H9 (cell line): Measurements from ENCODE around the gene TRANK1. TPM values are rescaled to one million over a fixed set of nuclear protein-coding genes. Genes with fewer than 3 reads are reported as not detected.

Experiments used
- DNase-seq: peaks from one replicate; pipeline ENCODE4 v3.0.0-alpha.2; 2017
- H2AFZ ChIP-seq: one replicate; pipeline ENCODE4 v1.6.1; 2013; ENCODE audit warnings: mild to moderate bottlenecking, low read length, control low read depth, moderate library complexity
- H2AK5ac ChIP-seq: 2 replicates; pipeline ENCODE4 v1.6.1; 2013; ENCODE audit warnings: low read length, control low read depth, mixed read lengths; ENCODE audit not compliant: insufficient read length
- H2BK120ac ChIP-seq: one replicate; pipeline ENCODE4 v1.6.1; 2013; ENCODE audit warnings: low read depth, mild to moderate bottlenecking, low read length, control low read depth, inconsistent platforms; ENCODE audit not compliant: poor library complexity, severe bottlenecking
- H2BK12ac ChIP-seq: 2 replicates; pipeline ENCODE4 v1.6.1; 2013; ENCODE audit warnings: low read length, control low read depth, mixed read lengths, low read depth; ENCODE audit not compliant: insufficient read length
- H2BK15ac ChIP-seq: 2 replicates; pipeline ENCODE4 v1.6.1; 2013; ENCODE audit warnings: low read depth, low read length, control low read depth
- H2BK20ac ChIP-seq: one replicate; pipeline ENCODE4 v1.6.1; 2013; ENCODE audit warnings: low read depth, mild to moderate bottlenecking, low read length, control low read depth, inconsistent platforms; ENCODE audit not compliant: poor library complexity, severe bottlenecking
- H2BK5ac ChIP-seq: 2 replicates; pipeline ENCODE4 v1.6.1; 2013; ENCODE audit warnings: low read length, control low read depth, mixed read lengths; ENCODE audit not compliant: insufficient read length
- H3K14ac ChIP-seq: 2 replicates; pipeline ENCODE4 v1.6.1; 2013; ENCODE audit warnings: low read length, control low read depth; ENCODE audit not compliant: insufficient read depth
- H3K18ac ChIP-seq: 2 replicates; pipeline ENCODE4 v1.6.1; 2013; ENCODE audit warnings: low read depth, mild to moderate bottlenecking, mixed read lengths, low read length, control low read depth; ENCODE audit not compliant: insufficient read length
- H3K23ac ChIP-seq: 2 replicates; pipeline ENCODE4 v1.6.1; 2013; ENCODE audit warnings: low read length, control low read depth, mixed read lengths, low read depth; ENCODE audit not compliant: insufficient read length
- H3K23me2 ChIP-seq: 2 replicates; pipeline ENCODE4 v1.6.1; 2013; ENCODE audit warnings: low read depth, mild to moderate bottlenecking, mixed read lengths, low read length, control low read depth; ENCODE audit not compliant: insufficient read length, poor library complexity, severe bottlenecking
- H3K27ac ChIP-seq: 2 replicates; pipeline ENCODE4 v1.5.1; 2013; ENCODE audit warnings: low read length, control low read depth, mixed read lengths, low read depth; ENCODE audit not compliant: insufficient read length
- H3K27me3 ChIP-seq: 2 replicates; pipeline ENCODE4 v1.6.1; 2013; ENCODE audit warnings: low read length, control low read depth, inconsistent platforms; ENCODE audit not compliant: insufficient read depth
- H3K4ac ChIP-seq: 2 replicates; pipeline ENCODE4 v1.6.1; 2013; ENCODE audit warnings: low read depth, mild to moderate bottlenecking, control low read depth, inconsistent platforms, low read length, moderate library complexity
- H3K4me1 ChIP-seq: 2 replicates; pipeline ENCODE4 v1.6.1; 2013; ENCODE audit warnings: low read length, control low read depth, inconsistent platforms; ENCODE audit not compliant: insufficient read depth
- H3K4me2 ChIP-seq: 2 replicates; pipeline ENCODE4 v1.6.1; 2013; ENCODE audit warnings: low read length, control low read depth, mixed read lengths; ENCODE audit not compliant: insufficient read length, insufficient read depth
- H3K56ac ChIP-seq: 2 replicates; pipeline ENCODE4 v1.6.1; 2013; ENCODE audit warnings: low read depth, mild to moderate bottlenecking, mixed read lengths, low read length, control low read depth; ENCODE audit not compliant: insufficient read length
- H3K79me1 ChIP-seq: 2 replicates; pipeline ENCODE4 v1.6.1; 2013; ENCODE audit warnings: low read depth, mild to moderate bottlenecking, moderate library complexity, low read length, control low read depth, inconsistent platforms; ENCODE audit not compliant: insufficient read depth, poor library complexity, severe bottlenecking
- H3K79me2 ChIP-seq: 2 replicates; pipeline ENCODE4 v1.6.1; 2013; ENCODE audit warnings: low read length, control low read depth, inconsistent platforms; ENCODE audit not compliant: insufficient read depth
- H3K9ac ChIP-seq: 2 replicates; pipeline ENCODE4 v1.6.1; 2013; ENCODE audit warnings: low read length, control low read depth, mixed read lengths; ENCODE audit not compliant: insufficient read length; ENCODE audit errors: extremely low read depth
- H3K9me3 ChIP-seq: one replicate; pipeline ENCODE4 v1.6.1; 2013; ENCODE audit warnings: low read depth, low read length, inconsistent platforms; ENCODE audit not compliant: control insufficient read depth
- H3T11ph ChIP-seq: one replicate; pipeline ENCODE4 v1.6.1; 2013; ENCODE audit warnings: mild to moderate bottlenecking, low read length, control low read depth, inconsistent platforms
- H4K20me1 ChIP-seq: one replicate; pipeline ENCODE4 v1.6.1; 2013; ENCODE audit not compliant: control insufficient read depth, insufficient read length, insufficient read depth
- H4K5ac ChIP-seq: 2 replicates; pipeline ENCODE4 v1.6.1; 2013; ENCODE audit warnings: low read depth, mild to moderate bottlenecking, mixed read lengths, low read length, control low read depth; ENCODE audit not compliant: insufficient read length
- H4K8ac ChIP-seq: replicated peaks from 2 replicates; pipeline ENCODE4 v1.6.1; 2013; ENCODE audit warnings: low read length, control low read depth, mixed read lengths, low read depth; ENCODE audit not compliant: insufficient read length
- H4K91ac ChIP-seq: 2 replicates; pipeline ENCODE4 v1.6.1; 2013; ENCODE audit warnings: low read depth, mild to moderate bottlenecking, moderate library complexity, mixed read lengths, low read length, control low read depth; ENCODE audit not compliant: insufficient read length
- H3K27ac Mint-ChIP-seq, 3 experiments: 2 replicates in 2 of 3; 3 replicates in 1 of 3; pipeline ENCODE4 v1.8.0; 2020 to 2021; ENCODE audit warnings: mixed read lengths in 3 of 3, mild to moderate bottlenecking in 1 of 3, moderate library complexity in 1 of 3
- H3K27me3 Mint-ChIP-seq: 2 replicates; pipeline ENCODE4 v1.8.0; 2021; ENCODE audit warnings: low read depth, mild to moderate bottlenecking, moderate library complexity, mixed read lengths
- H3K36me3 Mint-ChIP-seq, 3 experiments: 2 replicates in 2 of 3; 3 replicates in 1 of 3; pipeline ENCODE4 v1.8.0; 2020 to 2021; ENCODE audit warnings: low read depth in 3 of 3, mixed read lengths in 3 of 3; ENCODE audit not compliant: insufficient read depth in 1 of 3
- H3K4me1 Mint-ChIP-seq, 2 experiments: 2 replicates each; pipeline ENCODE4 v1.8.0; 2020; ENCODE audit warnings: mixed read lengths in 2 of 2
- H3K4me3 Mint-ChIP-seq, 2 experiments: 2 replicates in 1 of 2; 3 replicates in 1 of 2; pipeline ENCODE4 v1.8.0; 2020 to 2021; ENCODE audit warnings: mild to moderate bottlenecking in 2 of 2, mixed read lengths in 2 of 2, moderate library complexity in 1 of 2
- H3K9me3 Mint-ChIP-seq, 2 experiments: 2 replicates in 1 of 2; 3 replicates in 1 of 2; pipeline ENCODE4 v1.8.0; 2020; ENCODE audit warnings: mild to moderate bottlenecking in 2 of 2, mixed read lengths in 2 of 2, moderate library complexity in 1 of 2
- WGBS: extraction: QIAGEN DNeasy Blood & Tissue Kit; methylation state at CpG from one replicate; pipeline ENCODE4 v1.1.7; 2013; ENCODE audit warnings: missing lambda C conversion rate, low lambda C conversion rate, mixed read lengths; ENCODE audit not compliant: insufficient read length; ENCODE audit errors: extremely low coverage; 5-methylcytosine and 5-hydroxymethylcytosine counted together
- total RNA-seq: library from RNA; stranded (reverse); gene quantifications from 2 replicates; pipeline ENCODE4 v1.2.1, GENCODE V29; 2021
- TF ChIP-seq, protein P1 (sequence below): fragments of 200-600 bp; sonication (generic); conservative IDR thresholded peaks from 3 replicates; pipeline ENCODE4 v1.8.0; 2021; ENCODE audit warnings: antibody characterized with exemption, mild to moderate bottlenecking

The TRANK1 gene
- total RNA-seq, 1 experiment from 2014 or later = 5.9 TPM

DNA sequence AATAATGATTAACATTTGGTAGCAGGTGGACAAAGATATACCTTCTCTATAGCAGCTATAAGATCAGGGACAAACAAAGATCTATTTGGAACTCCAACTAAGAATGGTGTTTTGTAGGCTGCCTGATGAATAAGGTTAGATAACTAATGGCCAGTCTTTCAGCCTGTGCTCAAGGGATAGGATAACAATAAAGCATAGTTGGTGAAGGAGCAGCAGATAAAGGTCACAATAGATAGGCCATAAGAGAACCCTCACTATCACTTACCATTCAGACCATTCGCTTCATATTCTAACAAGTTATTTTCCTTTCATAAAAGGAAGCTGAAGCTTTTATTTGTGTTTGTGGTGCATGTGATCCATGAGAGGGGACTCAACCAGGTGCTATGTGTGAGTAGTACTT, 28.3 kb upstream of the TRANK1 start:
- peaks cover 0 to 13% (median 0%) of the 10 kb centered on the region in 3 experiments; a peak in 3 of 7 replicates for H3K36me3 Mint-ChIP-seq

More for the DNA sequence above, 28.3 kb upstream of the TRANK1 start:
- Histone ChIP-seq H4K91ac (no peak overlapping the region), H3K27me3 (no peaks in the 10 kb centered on the region), H3K9me3 (no peaks in the 10 kb centered on the region), H3K79me1 (no peaks in the 10 kb centered on the region), H2BK12ac (no peak overlapping the region), H2BK5ac (no peak overlapping the region), H3K4me2 (no peak overlapping the region), H4K8ac (no peak overlapping the region), H3K23me2 (no peaks in the 10 kb centered on the region), H3K18ac (no peak overlapping the region), H3K56ac (no peak overlapping the region), H3K4me1 (no peaks in the 10 kb centered on the region), H3K23ac (no peak overlapping the region), H2BK20ac (no peak overlapping the region), H3K27ac (no peak overlapping the region), H2BK15ac (no peak overlapping the region), H2AFZ (no peak overlapping the region), H3K79me2 (no peaks in the 10 kb centered on the region), H4K20me1 (peaks cover 3% of the 10 kb centered on the region), H2BK120ac (no peak overlapping the region), H3K9ac (no peak overlapping the region), H4K5ac (no peak overlapping the region), H3K4ac (no peak overlapping the region), H3K14ac (no peak overlapping the region), H2AK5ac (no peak overlapping the region), H3T11ph (no peak overlapping the region)
- TF ChIP-seq, protein P1, sequence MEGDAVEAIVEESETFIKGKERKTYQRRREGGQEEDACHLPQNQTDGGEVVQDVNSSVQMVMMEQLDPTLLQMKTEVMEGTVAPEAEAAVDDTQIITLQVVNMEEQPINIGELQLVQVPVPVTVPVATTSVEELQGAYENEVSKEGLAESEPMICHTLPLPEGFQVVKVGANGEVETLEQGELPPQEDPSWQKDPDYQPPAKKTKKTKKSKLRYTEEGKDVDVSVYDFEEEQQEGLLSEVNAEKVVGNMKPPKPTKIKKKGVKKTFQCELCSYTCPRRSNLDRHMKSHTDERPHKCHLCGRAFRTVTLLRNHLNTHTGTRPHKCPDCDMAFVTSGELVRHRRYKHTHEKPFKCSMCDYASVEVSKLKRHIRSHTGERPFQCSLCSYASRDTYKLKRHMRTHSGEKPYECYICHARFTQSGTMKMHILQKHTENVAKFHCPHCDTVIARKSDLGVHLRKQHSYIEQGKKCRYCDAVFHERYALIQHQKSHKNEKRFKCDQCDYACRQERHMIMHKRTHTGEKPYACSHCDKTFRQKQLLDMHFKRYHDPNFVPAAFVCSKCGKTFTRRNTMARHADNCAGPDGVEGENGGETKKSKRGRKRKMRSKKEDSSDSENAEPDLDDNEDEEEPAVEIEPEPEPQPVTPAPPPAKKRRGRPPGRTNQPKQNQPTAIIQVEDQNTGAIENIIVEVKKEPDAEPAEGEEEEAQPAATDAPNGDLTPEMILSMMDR = no peak
- Mint-ChIP-seq H3K27me3 (no peaks in the 10 kb centered on the region), H3K9me3 (peaks cover 3 to 10% of the 10 kb centered on the region in 2 experiments; a peak in 3 of 5 replicates), H3K4me3 (no peak overlapping the region), H3K4me1 (peaks cover 8 to 18% of the 10 kb centered on the region in 2 experiments), H3K27ac (no peak overlapping the region)
- DNase-seq = no peak
- WGBS = no CpG with 5 or more reads among the region's 1 CpG
